ENCODE data around the gene MND1. TPM values are rescaled to one million over a fixed set of nuclear protein-coding genes. Genes with fewer than 3 reads are reported as not detected.

The MND1 gene
- total RNA-seq, 1 donor from 2014 or later: 30.0 TPM

GRCh38 chr4:153398713-153399112 lies 54.2 kb downstream of the MND1 start:
- no peak for DNase-seq (ENCODE audit: low read depth)
- no peak overlapping the region for H3K4me3 ChIP-seq (ENCODE audit: low read depth, low read length)
- TF ChIP-seq, protein P1, sequence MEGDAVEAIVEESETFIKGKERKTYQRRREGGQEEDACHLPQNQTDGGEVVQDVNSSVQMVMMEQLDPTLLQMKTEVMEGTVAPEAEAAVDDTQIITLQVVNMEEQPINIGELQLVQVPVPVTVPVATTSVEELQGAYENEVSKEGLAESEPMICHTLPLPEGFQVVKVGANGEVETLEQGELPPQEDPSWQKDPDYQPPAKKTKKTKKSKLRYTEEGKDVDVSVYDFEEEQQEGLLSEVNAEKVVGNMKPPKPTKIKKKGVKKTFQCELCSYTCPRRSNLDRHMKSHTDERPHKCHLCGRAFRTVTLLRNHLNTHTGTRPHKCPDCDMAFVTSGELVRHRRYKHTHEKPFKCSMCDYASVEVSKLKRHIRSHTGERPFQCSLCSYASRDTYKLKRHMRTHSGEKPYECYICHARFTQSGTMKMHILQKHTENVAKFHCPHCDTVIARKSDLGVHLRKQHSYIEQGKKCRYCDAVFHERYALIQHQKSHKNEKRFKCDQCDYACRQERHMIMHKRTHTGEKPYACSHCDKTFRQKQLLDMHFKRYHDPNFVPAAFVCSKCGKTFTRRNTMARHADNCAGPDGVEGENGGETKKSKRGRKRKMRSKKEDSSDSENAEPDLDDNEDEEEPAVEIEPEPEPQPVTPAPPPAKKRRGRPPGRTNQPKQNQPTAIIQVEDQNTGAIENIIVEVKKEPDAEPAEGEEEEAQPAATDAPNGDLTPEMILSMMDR (conservative IDR thresholded peaks at IDR 0.05; ENCODE audit: low read depth, low read length): no peak

DNA sequence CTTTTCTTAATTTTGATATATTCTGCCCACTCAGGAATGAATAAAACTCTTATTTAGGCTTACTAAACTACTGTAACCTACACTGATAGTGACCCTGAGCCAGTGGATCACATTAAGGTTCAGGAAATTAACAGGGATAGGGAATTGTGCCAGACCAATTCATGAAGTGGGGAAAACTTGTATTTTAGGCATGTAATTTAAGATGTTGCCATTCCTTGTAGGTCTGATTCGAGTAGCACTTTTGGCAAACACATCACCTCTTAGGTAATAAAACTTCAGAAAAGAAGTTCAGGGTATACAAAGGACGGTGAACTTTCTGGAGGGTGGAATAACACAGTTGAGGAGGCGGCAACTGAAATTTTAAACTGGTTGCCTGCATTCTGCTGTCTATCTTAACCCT lies 54.9 kb downstream of the MND1 start:
- no peak for DNase-seq (ENCODE audit: low read depth)
- TF ChIP-seq, protein P1 (conservative IDR thresholded peaks at IDR 0.05; ENCODE audit: low read depth, low read length): no peak
- no peak overlapping the region for H3K4me3 ChIP-seq (ENCODE audit: low read depth, low read length)

DNA sequence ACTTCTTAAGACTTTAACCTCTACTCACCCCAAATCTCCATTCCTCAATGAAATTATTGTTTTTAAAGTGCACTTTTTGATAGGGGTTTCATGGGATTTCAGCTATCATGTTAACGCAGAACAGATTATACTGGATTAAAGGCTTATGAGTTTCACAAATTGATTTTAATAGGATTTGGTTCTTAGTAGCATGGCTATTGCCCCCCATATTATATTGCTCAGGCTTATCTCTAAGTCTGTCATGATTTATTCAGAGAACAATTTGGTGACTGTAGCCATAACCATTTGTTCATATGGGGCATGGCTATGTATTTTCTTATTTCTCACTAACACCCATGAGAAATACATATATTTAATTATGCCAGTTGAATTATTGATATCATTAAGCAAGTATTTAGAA lies 57.0 kb downstream of the MND1 start:
- TF ChIP-seq, protein P1 (conservative IDR thresholded peaks at IDR 0.05; ENCODE audit: low read depth, low read length): no peak
- H3K4me3 ChIP-seq (ENCODE audit: low read depth, low read length): no peak overlapping the region

GRCh38 chr4:153402366-153402765 lies 57.9 kb downstream of the MND1 start:
- H3K4me3 ChIP-seq (ENCODE audit: low read depth, low read length): no peak overlapping the region
- DNase-seq (ENCODE audit: low read depth): no peak
- TF ChIP-seq, protein P1 (conservative IDR thresholded peaks at IDR 0.05; ENCODE audit: low read depth, low read length): no peak

More for the DNA sequence above, 57.0 kb downstream of the MND1 start:
- no peak for DNase-seq (ENCODE audit: low read depth)

GRCh38 chr4:153403726-153404125 lies 59.2 kb downstream of the MND1 start:
- DNase-seq (ENCODE audit: low read depth): no peak
- no peak overlapping the region for H3K4me3 ChIP-seq (ENCODE audit: low read depth, low read length)
- TF ChIP-seq, protein P1 (conservative IDR thresholded peaks at IDR 0.05; ENCODE audit: low read depth, low read length): no peak

- TF ChIP-seq, protein P1 (conservative IDR thresholded peaks at IDR 0.05; ENCODE audit: low read depth, low read length): no peak
- DNase-seq (ENCODE audit: low read depth): no peak
- H3K4me3 ChIP-seq (ENCODE audit: low read depth, low read length): no peak overlapping the region
Measured at GRCh38 chr4:153407906-153408305, 63.4 kb downstream of the MND1 start.

DNA sequence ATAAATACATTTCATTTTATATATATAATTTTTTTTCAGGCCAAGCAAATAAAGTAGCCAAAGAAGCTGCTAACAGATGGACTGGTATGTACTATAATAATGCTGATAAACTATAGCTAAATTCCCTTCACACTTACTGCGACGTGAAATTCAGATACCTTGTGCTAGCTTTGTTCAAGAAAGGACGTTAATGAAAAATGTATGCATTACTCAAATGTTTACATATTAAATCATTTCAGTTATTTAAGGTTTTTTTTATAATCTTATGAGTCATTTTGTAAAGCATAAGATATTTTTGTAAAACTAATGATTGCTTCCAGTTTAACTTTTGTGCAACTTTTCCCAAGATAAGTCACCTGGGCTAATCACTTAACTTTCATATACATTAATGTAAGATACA lies 64.4 kb downstream of the MND1 start:
- no peak overlapping the region for H3K4me3 ChIP-seq (ENCODE audit: low read depth, low read length)
- TF ChIP-seq, protein P1 (conservative IDR thresholded peaks at IDR 0.05; ENCODE audit: low read depth, low read length): no peak
- DNase-seq (ENCODE audit: low read depth): no peak

Data from epithelial cell of proximal tubule (primary cell).